Kidney (tissue), 14 donors: ENCODE measurements around the gene CNOT10. TPM values are rescaled to one million over a fixed set of nuclear protein-coding genes. Genes with fewer than 3 reads are reported as not detected.

Source experiments
- DNase-seq, 5 donors: peaks; one replicate each; pipeline ENCODE4 v3.0.0-alpha.2; 2013 to 2020
- FAIRE-seq: peaks from 2 replicates; lab custom pipeline; 2012; peaks lifted over from hg19 to GRCh38; lab: Jason Lieb, UNC
- H3K27ac ChIP-seq, 2 donors: one replicate each; pipeline ENCODE4 v1.7.0; 2013; ENCODE audit warnings: low read depth in 2 of 2, low read length in 2 of 2, inconsistent platforms in 1 of 2
- H3K27me3 ChIP-seq: one replicate; pipeline ENCODE4 v1.7.1; 2013; ENCODE audit warnings: low read length, inconsistent platforms; ENCODE audit not compliant: control insufficient read depth, insufficient read depth
- H3K36me3 ChIP-seq, 3 donors: one replicate each; pipeline versions ENCODE4 v1.7.0 to v1.7.1; 2013; ENCODE audit warnings: low read length in 3 of 3, control low read depth in 1 of 3, inconsistent platforms in 1 of 3; ENCODE audit not compliant: insufficient read depth in 3 of 3, control insufficient read depth in 2 of 3
- H3K4me1 ChIP-seq, 3 donors: one replicate each; pipeline versions ENCODE4 v1.7.0 to v1.7.1; 2013; ENCODE audit warnings: low read length in 3 of 3, inconsistent platforms in 1 of 3, low read depth in 1 of 3; ENCODE audit not compliant: control insufficient read depth in 2 of 3, insufficient read depth in 2 of 3
- H3K4me3 ChIP-seq, 3 donors: one replicate each; pipeline versions ENCODE4 v1.7.0 to v1.8.1; 2013; ENCODE audit warnings: low read length in 3 of 3, control low read depth in 1 of 3, inconsistent platforms in 1 of 3
- H3K9ac ChIP-seq, 3 donors: one replicate each; pipeline versions ENCODE4 v1.7.0 to v1.7.1; 2013; ENCODE audit warnings: low read length in 3 of 3, control low read depth in 1 of 3, inconsistent platforms in 1 of 3
- H3K9me3 ChIP-seq, 3 donors: one replicate each; pipeline versions ENCODE4 v1.7.0 to v1.7.1; 2013; ENCODE audit warnings: low read length in 3 of 3, control low read depth in 1 of 3, inconsistent platforms in 1 of 3; ENCODE audit not compliant: control insufficient read depth in 2 of 3, insufficient read depth in 1 of 3
- CTCF ChIP-seq: IDR thresholded peaks from 3 replicates; pipeline ENCODE4 v1.5.1; 2012; ENCODE audit warnings: mild to moderate bottlenecking, moderate library complexity, borderline replicate concordance; ENCODE audit not compliant: insufficient read depth; ENCODE audit errors: extremely low read depth
- intact Hi-C: fragments of 100-400 bp; cut with DNase I; formaldehyde crosslinking; loops from one replicate; pipeline ENCODE4 v1.11.1; 2022
- polyA plus RNA-seq: library from polyadenylated mRNA; stranded (reverse); fragments of 350-450 nt; fragmentation: Illumina TruSeq; extraction: RNeasy Lipid Tissue Mini Kit (QIAGEN cat#74804); gene quantifications from one replicate; pipeline ENCODE4 v1.2.3, GENCODE V29; 2014; ENCODE audit warnings: low read depth, low replicate concordance; ENCODE audit not compliant: insufficient read depth
- total RNA-seq: library from RNA; stranded (reverse); fragmentation: NEBNext Ultra II Directional; extraction: Animal tissue kit (Norgen Biotek cat#: 25700); gene quantifications from one replicate; pipeline ENCODE4 v1.2.1, GENCODE V29; 2021
- donor health status: control.
- donor health status: control.
- donor health status: control.
- donor health status: control.
- donor health status: control.
- donor health status: DM: yes; HTN: yes; CAD: no.
- donor health status: Normal renal cell carcinoma (clear cell type).

Gene CNOT10
- total and polyA plus RNA-seq, 2 donors from 2014 or later, result 19.0 to 34.0 TPM

GRCh38 chr3:32820430-32820829 is 135.4 kb downstream of the CNOT10 start:
- no peaks in the 10 kb centered on the region for H3K36me3 ChIP-seq
- H3K4me1 ChIP-seq, result peaks cover 0 to 12% (median 0%) of the 10 kb centered on the region in 3 donors
- intact Hi-C loops, result no loop called here
- no peaks in the 10 kb centered on the region for H3K9me3 ChIP-seq
- DNase-seq, result no peak
- H3K9ac ChIP-seq, result peak overlapping the region in 1 of 3 donors; percentile 49
- TF ChIP-seq CTCF, result no peak
- peaks cover 35% of the 10 kb centered on the region for H3K27me3 ChIP-seq
- FAIRE-seq, result no peak
- H3K4me3 ChIP-seq, result peak overlapping the region in 2 of 3 donors; percentile 30 to 55
- no peak overlapping the region for H3K27ac ChIP-seq

GRCh38 chr3:32820971-32821685 is 136.1 kb downstream of the CNOT10 start:
- no peak for TF ChIP-seq CTCF
- intact Hi-C loops, result no loop called here
- H3K27me3 ChIP-seq, result peaks cover 35% of the 10 kb centered on the region
- peak overlapping the region in 1 of 3 donors; percentile 49 for H3K9ac ChIP-seq
- no peaks in the 10 kb centered on the region for H3K36me3 ChIP-seq
- H3K9me3 ChIP-seq, result no peaks in the 10 kb centered on the region
- H3K4me1 ChIP-seq, result peaks cover 0 to 12% (median 0%) of the 10 kb centered on the region in 3 donors
- FAIRE-seq (no peak), DNase-seq (peak in 1 of 5 donors; percentile 28)
- peak overlapping the region in 2 of 3 donors; percentile 49 to 55 for H3K4me3 ChIP-seq
- peak overlapping the region; percentile 23 to 78 for H3K27ac ChIP-seq

- peak overlapping the region in 1 of 3 donors; percentile 49 for H3K9ac ChIP-seq
- H3K9me3 ChIP-seq, result no peaks in the 10 kb centered on the region
- peaks cover 0 to 12% (median 0%) of the 10 kb centered on the region in 3 donors for H3K4me1 ChIP-seq
- peaks cover 35% of the 10 kb centered on the region for H3K27me3 ChIP-seq
- H3K36me3 ChIP-seq, result no peaks in the 10 kb centered on the region
- peak overlapping the region; percentile 71 to 78 for H3K27ac ChIP-seq
- H3K4me3 ChIP-seq, result peak overlapping the region in 2 of 3 donors; percentile 14 to 55
- intact Hi-C loops, result no loop called here
- no peak for TF ChIP-seq CTCF
- FAIRE-seq (no peak), DNase-seq (peak in 2 of 5 donors; percentile 35 to 49)
Measured at GRCh38 chr3:32821686-32822296, 136.8 kb downstream of the CNOT10 start.
